K562 (cell line): ENCODE results near the gene CAVIN1. TPM values are rescaled to one million over a fixed set of nuclear protein-coding genes. Genes with fewer than 3 reads are reported as not detected.

Experiments used
- ATAC-seq: fragments of 200-7000 bp; cut with Tn5 transposase; 3 replicates; pipeline ENCODE4 v1.9.1; 2020; ENCODE audit warnings: moderate library complexity
- BruUV-seq: library from RNA; stranded (reverse); fragments of 400-500 nt; replicated peaks from 2 replicates; lab custom pipeline; 2021; lab: Mats Ljungman, UMichigan
- CTCF ChIA-PET: fragments of 300-600 bp; formaldehyde crosslinking; extraction: SDS; loops from one replicate; lab custom pipeline; 2021; ENCODE audit warnings: low intra/inter-chr PET ratio; lab: Yijun Ruan, JAX
- POLR2A ChIA-PET: fragments of 300-600, 350-650 bp; sonication (Branson Sonifier 250); formaldehyde crosslinking; extraction: SDS; loops from one replicate; lab custom pipeline; 2021; ENCODE audit warnings: antibody characterized with exemption, inconsistent platforms; lab: Yijun Ruan, JAX
- DNase-seq, 4 experiments: peaks; one replicate each; pipeline versions ENCODE4 v3.0.0 to v3.0.0-alpha.2; 2011 to 2018; ENCODE audit warnings: low spot score in 3 of 4, mixed read lengths in 3 of 4; ENCODE audit errors: extremely low read depth in 1 of 4
- FAIRE-seq: peaks from 2 replicates; lab custom pipeline; 2011; peaks lifted over from hg19 to GRCh38; lab: Jason Lieb, UNC
- H2AFZ ChIP-seq: 2 replicates; pipeline ENCODE4 v1.6.0; 2011; ENCODE audit warnings: low read depth, low read length, control low read depth, inconsistent platforms
- H3K27ac ChIP-seq: fragments of 200-600 bp; 3 replicates; pipeline ENCODE4 v1.8.0; 2011; ENCODE audit warnings: low read depth, mild to moderate bottlenecking, control low read depth, inconsistent platforms, low read length, moderate library complexity, mixed read lengths; ENCODE audit errors: extremely low read depth
- H3K27me3 ChIP-seq, 2 experiments: fragments of 300-600 bp in 1 of 2; 2 replicates in 1 of 2; 3 replicates in 1 of 2; pipeline versions ENCODE4 v1.6.0 to v1.8.0; 2011; ENCODE audit warnings: inconsistent platforms in 2 of 2, low read length in 2 of 2, mild to moderate bottlenecking in 1 of 2, mixed read lengths in 1 of 2, moderate library complexity in 1 of 2; ENCODE audit not compliant: control insufficient read depth in 2 of 2, insufficient read depth in 2 of 2
- H3K36me3 ChIP-seq: fragments of 300-600 bp; 3 replicates; pipeline ENCODE4 v1.8.0; 2011; ENCODE audit warnings: mild to moderate bottlenecking, low read length, inconsistent platforms; ENCODE audit not compliant: control insufficient read depth, insufficient read depth
- H3K4me1 ChIP-seq, 2 experiments: fragments of 200-600 bp in 1 of 2; replicated peaks in 1 of 2; 2 replicates in 1 of 2; 3 replicates in 1 of 2; pipeline versions ENCODE4 v1.5.1 to v1.8.0; 2011; ENCODE audit warnings: inconsistent platforms in 2 of 2, low read length in 2 of 2, mild to moderate bottlenecking in 1 of 2, mixed read lengths in 1 of 2, moderate library complexity in 1 of 2; ENCODE audit not compliant: control insufficient read depth in 2 of 2, insufficient read depth in 2 of 2
- H3K4me2 ChIP-seq: 2 replicates; pipeline ENCODE4 v1.6.1; 2011; ENCODE audit warnings: low read length, control low read depth, inconsistent platforms, mixed read lengths; ENCODE audit not compliant: insufficient read depth
- H3K4me3 ChIP-seq: fragments of 200-600 bp; sonication (generic), shearing (Covaris generic); 2 replicates; pipeline ENCODE4 v1.5.1; 2016; ENCODE audit warnings: control low read depth, inconsistent platforms
- H3K79me2 ChIP-seq: fragments of 200-600 bp; 3 replicates; pipeline ENCODE4 v1.8.0; 2011; ENCODE audit warnings: low read length, inconsistent platforms; ENCODE audit not compliant: control insufficient read depth, insufficient read depth
- H3K9ac ChIP-seq, 2 experiments: 2 replicates each; pipeline versions ENCODE4 v1.6.0 to v1.6.1; 2011; ENCODE audit warnings: low read depth in 2 of 2, low read length in 2 of 2, control low read depth in 1 of 2, inconsistent platforms in 1 of 2, mild to moderate bottlenecking in 1 of 2, mixed read lengths in 1 of 2; ENCODE audit not compliant: insufficient read depth in 1 of 2
- H3K9me1 ChIP-seq: one replicate; pipeline ENCODE4 v1.6.0; 2011; ENCODE audit warnings: inconsistent platforms, mild to moderate bottlenecking, low read length, moderate library complexity; ENCODE audit not compliant: control insufficient read depth, insufficient read depth
- H3K9me3 ChIP-seq: replicated peaks from 2 replicates; pipeline ENCODE4 v1.5.1; 2011; ENCODE audit warnings: low read depth, low read length, inconsistent platforms; ENCODE audit not compliant: control insufficient read depth, insufficient read depth
- H4K20me1 ChIP-seq: replicated peaks from 2 replicates; pipeline ENCODE4 v1.6.1; 2011; ENCODE audit warnings: low read length, inconsistent platforms, mixed read lengths; ENCODE audit not compliant: control insufficient read depth, insufficient read depth
- NR2C2 ChIP-seq, 2 experiments: fragments of 200-800 bp in 1 of 2; sonication (Bioruptor generic) in 1 of 2; sonication (generic) in 1 of 2; formaldehyde crosslinking in 1 of 2; IDR thresholded peaks; 2 replicates each; pipeline versions ENCODE4 v1.6.1 to v1.8.0; 2016 to 2022; ENCODE audit warnings: mild to moderate bottlenecking in 1 of 2, missing compliant biosample characterization in 1 of 2, missing genetic modification characterization in 1 of 2, missing genetic modification reagents in 1 of 2
- SMAD3 ChIP-seq: fragments of 450-650 bp; formaldehyde crosslinking; conservative IDR thresholded peaks from 2 replicates; pipeline ENCODE4 v1.4.0; 2020; ENCODE audit warnings: mild to moderate bottlenecking
- SMARCA5 ChIP-seq: fragments of 450-650 bp; IDR thresholded peaks from 2 replicates; pipeline ENCODE4 v1.6.1; 2016
- WGBS: fragments of 100-300 bp; shearing (Covaris generic); methylation state at CpG from one replicate; pipeline ENCODE4 v1.1.6; 2016; ENCODE audit warnings: low coverage, mixed read lengths; ENCODE audit not compliant: insufficient coverage; ENCODE audit errors: missing lambda C conversion rate; 5-methylcytosine and 5-hydroxymethylcytosine counted together
- in situ Hi-C: fragments of 300-500 bp; cut with MboI; formaldehyde crosslinking; loops from 4 replicates; pipeline ENCODE4 v1.15.0; 2018; ENCODE audit warnings: inconsistent platforms, mixed read lengths
- intact Hi-C: fragments of 100-400 bp; cut with micrococcal nuclease; formaldehyde crosslinking; loops from 2 replicates; pipeline ENCODE4 v1.14.2; 2022
- polyA plus RNA-seq, 8 experiments: library from polyadenylated mRNA; depleted of rRNA in 4 of 8; stranded (reverse) in 5 of 8; unstranded in 3 of 8; fragments of >200 nt; fragmentation: Nextera tagmentation in 2 of 8; fragmentation: Illumina TruSeq in 1 of 8; extraction: Ambion mirVana in 2 of 8; extraction: Trizol in 1 of 8; gene quantifications; 2 replicates each; pipeline versions ENCODE4 v1.2.1 to v1.2.3, GENCODE V29; 2011 to 2014; ENCODE audit warnings: inconsistent platforms in 1 of 8, missing spikeins in 1 of 8
- total RNA-seq, 7 experiments: library from RNA; depleted of rRNA in 6 of 7; stranded (reverse); fragments of >200 nt in 6 of 7; fragmentation: Illumina TruSeq in 2 of 7; extraction: Trizol in 2 of 7; gene quantifications; 2 replicates each; pipeline versions ENCODE4 v1.2.1 to v1.2.3, GENCODE V29; 2011 to 2021; ENCODE audit warnings: low replicate concordance in 1 of 7

The CAVIN1 gene
- total and polyA plus RNA-seq, 9 of the 15 experiments (the other 6 are each of a cell fraction or from before 2014, with no cell fraction given) = 6.8 to 162 (median 74.5) TPM

GRCh38 chr17:42441371-42442195 is 18.5 kb upstream of the CAVIN1 start:
- H3K27ac ChIP-seq = no peak overlapping the region
- WGBS = 30% methylated on average over 7 of the region's 7 CpGs
- CTCF ChIA-PET = no interaction called here
- H3K9ac ChIP-seq = no peak overlapping the region; a peak in 1 of 4 replicates
- peak overlapping the region; percentile 82 for H2AFZ ChIP-seq
- H3K27me3 ChIP-seq = no peaks in the 10 kb centered on the region
- H3K4me2 ChIP-seq = peak overlapping the region; percentile 28; the same call in 1 of the 2 replicates
- no peak for FAIRE-seq
- no peaks in the 10 kb centered on the region for H3K36me3 ChIP-seq
- H3K9me1 ChIP-seq = no peaks in the 10 kb centered on the region
- no peaks in the 10 kb centered on the region for H3K9me3 ChIP-seq
- no peak for TF ChIP-seq SMARCA5
- no peak for TF ChIP-seq NR2C2 (CRISPR knock-in tag; IDR thresholded peaks at IDR 0.05)
- peak; percentile 32; the same call in 1 of the 2 replicates for TF ChIP-seq NR2C2 (tag; IDR thresholded peaks at IDR 0.05)
- no peak for TF ChIP-seq SMAD3 (CRISPR knock-in tag)
- TF ChIP-seq, all 486 proteins: peak for 1
- peak; percentile 69 for ATAC-seq
- no peak overlapping the region for H3K4me3 ChIP-seq
- no TSS peak for BruUV-seq
- in situ Hi-C loops = no loop called here
- no peaks in the 10 kb centered on the region for H3K79me2 ChIP-seq
- intact Hi-C loops = no loop called here
- no peak for DNase-seq
- H4K20me1 ChIP-seq = no peaks in the 10 kb centered on the region
- peaks cover 0 to 3% of the 10 kb centered on the region in 2 experiments; a peak in 2 of 5 replicates for H3K4me1 ChIP-seq
- POLR2A ChIA-PET = interaction anchor here (0.6 to 2.0 kb wide), 7 partner anchors 11 to 929 kb away, joined by 3 to 9 read pairs (median 3); partner anchors contain the start of gene CAVIN1
